ENCODE data around the gene POLE2. TPM values are rescaled to one million over a fixed set of nuclear protein-coding genes. Genes with fewer than 3 reads are reported as not detected.

Gene POLE2
- total and polyA plus RNA-seq, 11 donors: 0.25 to 3.4 (median 0.96) TPM; not detected in 1

- ATAC-seq (no peak), DNase-seq (no peak)
- intact Hi-C loops (cut with DNase I): no loop called here
- H3K9me3 ChIP-seq: no peaks in the 10 kb centered on the region
- no peaks in the 10 kb centered on the region for H3K27me3 ChIP-seq
- peaks cover 0 to 34% (median 23%) of the 10 kb centered on the region in 9 donors for H3K36me3 ChIP-seq
- TF ChIP-seq CTCF (IDR thresholded peaks at IDR 0.05): no peak
- no peak for TF ChIP-seq POLR2A (IDR thresholded peaks at IDR 0.05)
- peaks cover 0 to 20% (median 9%) of the 10 kb centered on the region in 12 donors for H3K4me1 ChIP-seq
- 80 to 94% (median 92%) methylated on average over 6 of the region's 6 CpGs for WGBS, 4 donors
- no peak overlapping the region for H3K27ac ChIP-seq
- H3K4me3 ChIP-seq: no peak overlapping the region
These were observed 72.2 kb downstream of the POLE2 start for GRCh38 chr14:49615776-49616175.

- intact Hi-C loops (cut with DNase I): no loop called here
- Histone ChIP-seq H3K9me3 (no peaks in the 10 kb centered on the region), H3K27me3 (no peaks in the 10 kb centered on the region), H3K36me3 (peaks cover 0 to 34% (median 23%) of the 10 kb centered on the region in 9 donors), H3K4me3 (no peak overlapping the region), H3K27ac (no peak overlapping the region), H3K4me1 (peaks cover 0 to 14% (median 3%) of the 10 kb centered on the region in 12 donors)
- 95 to 99% (median 97%) methylated on average over 2 of the region's 2 CpGs for whole genome bisulfite sequencing, 4 donors
- TF ChIP-seq CTCF (IDR thresholded peaks at IDR 0.05) (no peak), POLR2A (IDR thresholded peaks at IDR 0.05) (no peak)
- no peak for ATAC-seq
- DNase-seq: no peak
These were observed 73.8 kb downstream of the POLE2 start for GRCh38 chr14:49614196-49614595.

- TF ChIP-seq POLR2A (IDR thresholded peaks at IDR 0.05) (no peak), CTCF (IDR thresholded peaks at IDR 0.05) (no peak)
- DNase-seq (no peak), ATAC-seq (no peak)
- no peak overlapping the region for H3K27ac ChIP-seq
- no peaks in the 10 kb centered on the region for H3K27me3 ChIP-seq
- H3K4me3 ChIP-seq: no peak overlapping the region
- peaks cover 0 to 5% (median 0%) of the 10 kb centered on the region in 12 donors for H3K4me1 ChIP-seq
- peaks cover 0 to 26% (median 13%) of the 10 kb centered on the region in 9 donors for H3K36me3 ChIP-seq
- 92 to 94% (median 93%) methylated on average over 8 of the region's 8 CpGs for WGBS, 4 donors
- intact Hi-C loops (cut with DNase I): no loop called here
- no peaks in the 10 kb centered on the region for H3K9me3 ChIP-seq
These were observed 75.3 kb downstream of the POLE2 start for GRCh38 chr14:49612671-49613070.

- 93 to 97% (median 95%) methylated on average over 4 of the region's 4 CpGs for WGBS, 4 donors
- no peak overlapping the region for H3K27ac ChIP-seq
- DNase-seq (no peak), ATAC-seq (no peak)
- peaks cover 0 to 26% (median 9%) of the 10 kb centered on the region in 9 donors for H3K36me3 ChIP-seq
- TF ChIP-seq CTCF (IDR thresholded peaks at IDR 0.05): no peak
- no peak for TF ChIP-seq POLR2A (IDR thresholded peaks at IDR 0.05)
- intact Hi-C loops (cut with DNase I): no loop called here
- H3K27me3 ChIP-seq: no peaks in the 10 kb centered on the region
- no peak overlapping the region for H3K4me3 ChIP-seq
- H3K9me3 ChIP-seq: no peaks in the 10 kb centered on the region
- H3K4me1 ChIP-seq: peaks cover 0 to under 1% (median 0%) of the 10 kb centered on the region in 12 donors
These were observed 75.8 kb downstream of the POLE2 start for GRCh38 chr14:49612251-49612650.
